Measurements from ENCODE around the gene LECT2. TPM values are rescaled to one million over a fixed set of nuclear protein-coding genes. Genes with fewer than 3 reads are reported as not detected.

The LECT2 gene
- polyA plus RNA-seq, 1 donor (not counting 4 experiments of a cell fraction or from before 2014, with no cell fraction given) = not detected

- FAIRE-seq = no peak
- dilution Hi-C loops (cut with MboI; ENCODE audit: extremely low pct_ligation_motif_present, low sequenced_read_pairs) = no loop called here
- H3K4me3 ChIP-seq (ENCODE audit: control insufficient read depth in 2 of 3, extremely low read depth in 1 of 3, insufficient read depth in 2 of 3, low read depth in 1 of 3, low read length in 3 of 3) = no peak overlapping the region
- no peaks in the 10 kb centered on the region for H3K36me3 ChIP-seq (ENCODE audit: control insufficient read depth in 2 of 2, extremely low read depth in 1 of 2, insufficient read depth in 2 of 2, low read length in 2 of 2)
- TF ChIP-seq CTCF (optimal IDR thresholded peaks at IDR 0.05 in 1 of 3, IDR thresholded peaks at IDR 0.05 in 1 of 3, conservative IDR thresholded peaks at IDR 0.05 in 1 of 3; ENCODE audit: extremely low read depth in 1 of 3, insufficient read depth in 2 of 3, low read length in 3 of 3) (no peak), EZH2 (IDR thresholded peaks at IDR 0.05; ENCODE audit: low read length) (no peak)
- H4K20me1 ChIP-seq (ENCODE audit: control insufficient read depth, extremely low read depth, insufficient read depth, low read length) = no peaks in the 10 kb centered on the region
- no peak overlapping the region for H3K4me2 ChIP-seq (ENCODE audit: control insufficient read depth, extremely low read depth, insufficient read depth, low read depth, low read length)
- H3K9me3 ChIP-seq (ENCODE audit: control insufficient read depth, low read depth, low read length) = no peaks in the 10 kb centered on the region
- no peak overlapping the region for H2AFZ ChIP-seq (ENCODE audit: control insufficient read depth, low read length)
- H3K27me3 ChIP-seq (ENCODE audit: control insufficient read depth, extremely low read depth, insufficient read depth, low read length) = peaks cover 25% of the 10 kb centered on the region
- no peak for DNase-seq (ENCODE audit: low read depth, low spot score)
- no peaks in the 10 kb centered on the region for H3K9me1 ChIP-seq (ENCODE audit: control insufficient read depth, extremely low read depth, insufficient read depth, low read length)
- no peak overlapping the region for H3K9ac ChIP-seq (ENCODE audit: control insufficient read depth, extremely low read depth, insufficient read depth, low read length)
- H3K4me1 ChIP-seq (ENCODE audit: control insufficient read depth, extremely low read depth, insufficient read depth, low read length) = no peaks in the 10 kb centered on the region
- no peaks in the 10 kb centered on the region for H3K79me2 ChIP-seq (ENCODE audit: control insufficient read depth, insufficient read depth, low read length)
- H3K27ac ChIP-seq (ENCODE audit: control insufficient read depth, insufficient read depth, low read length) = no peak overlapping the region
These were observed 49.6 kb downstream of the LECT2 start for GRCh38 chr5:135905144-135905543.

GRCh38 chr5:135901633-135902032 lies 53.1 kb downstream of the LECT2 start:
- no peaks in the 10 kb centered on the region for H3K79me2 ChIP-seq (ENCODE audit: control insufficient read depth, insufficient read depth, low read length)
- no peak overlapping the region for H3K4me3 ChIP-seq (ENCODE audit: control insufficient read depth in 2 of 3, extremely low read depth in 1 of 3, insufficient read depth in 2 of 3, low read depth in 1 of 3, low read length in 3 of 3)
- H4K20me1 ChIP-seq (ENCODE audit: control insufficient read depth, extremely low read depth, insufficient read depth, low read length) = no peaks in the 10 kb centered on the region
- H3K4me1 ChIP-seq (ENCODE audit: control insufficient read depth, extremely low read depth, insufficient read depth, low read length) = no peaks in the 10 kb centered on the region
- dilution Hi-C loops (cut with MboI; ENCODE audit: extremely low pct_ligation_motif_present, low sequenced_read_pairs) = no loop called here
- FAIRE-seq (no peak), DNase-seq (ENCODE audit: low read depth, low spot score) (no peak)
- no peak overlapping the region for H2AFZ ChIP-seq (ENCODE audit: control insufficient read depth, low read length)
- H3K36me3 ChIP-seq (ENCODE audit: control insufficient read depth in 2 of 2, extremely low read depth in 1 of 2, insufficient read depth in 2 of 2, low read length in 2 of 2) = no peaks in the 10 kb centered on the region
- H3K4me2 ChIP-seq (ENCODE audit: control insufficient read depth, extremely low read depth, insufficient read depth, low read depth, low read length) = no peak overlapping the region
- H3K9ac ChIP-seq (ENCODE audit: control insufficient read depth, extremely low read depth, insufficient read depth, low read length) = no peak overlapping the region
- no peaks in the 10 kb centered on the region for H3K9me3 ChIP-seq (ENCODE audit: control insufficient read depth, low read depth, low read length)
- TF ChIP-seq CTCF (optimal IDR thresholded peaks at IDR 0.05 in 1 of 3, IDR thresholded peaks at IDR 0.05 in 1 of 3, conservative IDR thresholded peaks at IDR 0.05 in 1 of 3; ENCODE audit: extremely low read depth in 1 of 3, insufficient read depth in 2 of 3, low read length in 3 of 3) = no peak
- no peak for TF ChIP-seq EZH2 (IDR thresholded peaks at IDR 0.05; ENCODE audit: low read length)
- H3K27me3 ChIP-seq (ENCODE audit: control insufficient read depth, extremely low read depth, insufficient read depth, low read length) = peaks cover 15% of the 10 kb centered on the region
- no peaks in the 10 kb centered on the region for H3K9me1 ChIP-seq (ENCODE audit: control insufficient read depth, extremely low read depth, insufficient read depth, low read length)
- no peak overlapping the region for H3K27ac ChIP-seq (ENCODE audit: control insufficient read depth, insufficient read depth, low read length)
